Measurements from ENCODE around the gene RAD18.

Gene RAD18

GRCh38 chr3:8864402-8865350, 98.6 kb downstream of the RAD18 start:
- no peak for DNase-seq (ENCODE audit: low read depth in 2 of 2)

GRCh38 chr3:8863891-8864290, 99.4 kb downstream of the RAD18 start:
- DNase-seq (ENCODE audit: low read depth in 2 of 2): no peak

GRCh38 chr3:8857720-8858367, 105.4 kb downstream of the RAD18 start:
- no peak for DNase-seq (ENCODE audit: low read depth in 2 of 2)

- DNase-seq (ENCODE audit: low read depth in 2 of 2): peak; percentile 39 to 40
Measured at GRCh38 chr3:8856721-8857120, 106.6 kb downstream of the RAD18 start.

GRCh38 chr3:8856071-8856470, 107.2 kb downstream of the RAD18 start:
- no peak for DNase-seq (ENCODE audit: low read depth in 2 of 2)

GRCh38 chr3:8854656-8855055, 108.6 kb downstream of the RAD18 start:
- DNase-seq (ENCODE audit: low read depth in 2 of 2): no peak

- DNase-seq (ENCODE audit: low read depth in 2 of 2): no peak
Measured at GRCh38 chr3:8853081-8853480, 110.2 kb downstream of the RAD18 start.

GRCh38 chr3:8852511-8852910, 110.8 kb downstream of the RAD18 start:
- no peak for DNase-seq (ENCODE audit: low read depth in 2 of 2)

GRCh38 chr3:8851703-8852102, 111.6 kb downstream of the RAD18 start:
- peak; percentile 75 to 76 for DNase-seq (ENCODE audit: low read depth in 2 of 2)

GRCh38 chr3:8848696-8849131, 114.6 kb downstream of the RAD18 start:
- peak; percentile 86 to 87 for DNase-seq (ENCODE audit: low read depth in 2 of 2)

- DNase-seq (ENCODE audit: low read depth in 2 of 2): no peak
Measured at GRCh38 chr3:8847317-8847716, 116.0 kb downstream of the RAD18 start.

GRCh38 chr3:8846176-8846575, 117.1 kb downstream of the RAD18 start:
- no peak for DNase-seq (ENCODE audit: low read depth in 2 of 2)

GRCh38 chr3:8845641-8846040, 117.6 kb downstream of the RAD18 start:
- no peak for DNase-seq (ENCODE audit: low read depth in 2 of 2)

GRCh38 chr3:8843347-8843746, 119.9 kb downstream of the RAD18 start:
- DNase-seq (ENCODE audit: low read depth in 2 of 2): no peak

- DNase-seq (ENCODE audit: low read depth in 2 of 2): no peak
Measured at GRCh38 chr3:8842293-8842692, 121.0 kb downstream of the RAD18 start.

- peak in 1 of 2 experiments; percentile 15 for DNase-seq (ENCODE audit: low read depth in 2 of 2)
Measured at GRCh38 chr3:8841472-8841871, 121.8 kb downstream of the RAD18 start.

- DNase-seq (ENCODE audit: low read depth in 2 of 2): peak; percentile 44 to 48
Measured at GRCh38 chr3:8840556-8840955, 122.7 kb downstream of the RAD18 start.

- no peak for DNase-seq (ENCODE audit: low read depth in 2 of 2)
Measured at GRCh38 chr3:8839607-8840325, 123.5 kb downstream of the RAD18 start.

GRCh38 chr3:8838765-8839423, 124.4 kb downstream of the RAD18 start:
- DNase-seq (ENCODE audit: low read depth in 2 of 2): no peak

GRCh38 chr3:8838234-8838633, 125.0 kb downstream of the RAD18 start:
- no peak for DNase-seq (ENCODE audit: low read depth in 2 of 2)

GRCh38 chr3:8837162-8837561, 126.1 kb downstream of the RAD18 start:
- DNase-seq (ENCODE audit: low read depth in 2 of 2): peak; percentile 44 to 49

GRCh38 chr3:8836096-8836495, 127.2 kb downstream of the RAD18 start:
- DNase-seq (ENCODE audit: low read depth in 2 of 2): no peak

Measured in fibroblast of skin of left biceps (primary cell).